HG03064 (cell line): Measurements from ENCODE around the gene PCAT6.
A peak's percentile ranks its signal among the peaks of the same experiment; 100 is the strongest.
"Not testable (repeated sequence)": the region's sequence is repeated elsewhere in the genome, so short reads cannot be mapped to it uniquely, and the experiment has no call there.

ENCODE experiments used
- ATAC-seq: cut with Tn5 transposase; IDR thresholded peaks from one replicate; pipeline ENCODE4 v1.9.1; 2021; ENCODE audit warnings: low read depth; ENCODE audit not compliant: unreplicated experiment

PCAT6 gene

DNA sequence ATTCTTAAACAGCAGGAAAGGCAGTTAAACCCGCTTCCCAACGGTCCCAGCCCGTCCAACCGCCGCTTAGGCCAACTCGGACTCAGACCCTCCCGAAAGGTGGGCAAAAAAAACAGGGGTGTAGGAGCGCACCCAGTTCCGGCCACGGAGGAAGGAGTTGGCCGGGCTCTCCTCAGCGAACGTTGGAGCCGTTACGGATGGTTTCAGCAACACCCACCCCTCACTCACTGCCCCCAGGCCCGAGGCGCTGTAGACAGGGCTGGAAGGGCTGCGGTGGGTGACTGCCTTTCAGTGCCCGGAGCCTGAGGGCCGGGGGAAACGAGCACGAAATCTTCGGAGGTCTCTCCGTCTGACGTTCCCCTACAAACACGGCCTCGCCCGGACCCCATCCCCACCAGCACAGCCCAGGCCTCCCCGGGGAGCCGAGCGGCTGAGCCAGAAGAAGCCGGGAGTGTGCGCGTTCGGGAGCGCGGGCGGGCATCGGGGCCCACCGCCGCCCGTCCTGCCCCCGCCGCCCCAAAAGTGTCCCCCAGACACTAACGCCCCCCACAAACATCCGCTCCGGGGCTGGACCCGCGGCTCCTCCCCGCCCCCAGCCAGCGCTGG lies 3.8 kb upstream of the PCAT6 start:
- ATAC-seq = no peak

- ATAC-seq = no peak
Measured at GRCh38 chr1:202807451-202807925, 3.3 kb upstream of the PCAT6 start.

DNA sequence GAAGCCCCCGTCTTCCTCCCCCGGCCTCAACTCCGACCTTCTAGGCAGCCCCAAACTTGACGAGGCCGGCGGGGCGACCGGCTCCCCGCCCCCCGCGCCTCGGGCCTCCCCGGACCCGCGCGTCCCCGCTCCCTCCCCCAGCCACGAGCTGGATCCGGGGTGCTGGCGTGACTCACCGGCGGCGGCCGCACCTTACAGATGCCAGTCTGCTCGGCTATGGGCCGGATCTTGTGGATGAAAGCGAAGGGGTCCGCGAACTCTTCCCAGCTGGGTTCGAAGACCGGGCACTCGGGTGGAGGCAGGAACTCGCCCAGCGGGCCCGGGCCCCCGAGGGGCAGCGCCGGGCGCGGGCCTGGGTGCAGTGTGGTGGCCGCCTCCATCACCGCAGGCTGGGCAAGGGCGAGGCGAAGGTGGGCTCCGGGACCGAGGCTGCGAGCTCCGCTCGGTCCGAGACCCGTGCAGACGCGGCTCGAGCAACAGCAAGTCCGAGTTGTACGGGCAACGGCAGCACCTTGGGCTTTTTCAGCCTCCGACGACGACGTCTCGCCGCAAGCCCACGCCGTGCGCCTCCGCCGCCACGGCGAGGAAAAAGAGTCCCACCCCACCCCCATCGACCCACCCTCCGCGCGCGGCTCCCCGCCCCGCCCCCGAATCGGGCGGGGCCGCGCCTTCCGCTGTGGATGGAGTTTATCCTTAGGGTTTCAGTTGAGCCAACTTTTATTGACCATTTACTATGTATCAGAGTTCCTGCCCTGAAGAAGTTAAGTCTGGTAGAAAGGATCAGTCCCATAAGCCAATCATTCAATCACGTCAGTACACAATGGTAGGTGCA lies 2.6 kb upstream of the PCAT6 start, which contains the start of gene KDM5B:
Gene KDM5B, minus strand, starts transcription at position 496 of the 832 bp plus-strand sequence. Its CDS starts 116 bp downstream, at position 380.
- ATAC-seq = no peak

GRCh38 chr1:202809597-202810159 lies 1.1 kb upstream of the PCAT6 start:
- ATAC-seq = no peak

GRCh38 chr1:202810193-202810614 lies 550 bp upstream of the PCAT6 start:
- ATAC-seq = no peak

DNA sequence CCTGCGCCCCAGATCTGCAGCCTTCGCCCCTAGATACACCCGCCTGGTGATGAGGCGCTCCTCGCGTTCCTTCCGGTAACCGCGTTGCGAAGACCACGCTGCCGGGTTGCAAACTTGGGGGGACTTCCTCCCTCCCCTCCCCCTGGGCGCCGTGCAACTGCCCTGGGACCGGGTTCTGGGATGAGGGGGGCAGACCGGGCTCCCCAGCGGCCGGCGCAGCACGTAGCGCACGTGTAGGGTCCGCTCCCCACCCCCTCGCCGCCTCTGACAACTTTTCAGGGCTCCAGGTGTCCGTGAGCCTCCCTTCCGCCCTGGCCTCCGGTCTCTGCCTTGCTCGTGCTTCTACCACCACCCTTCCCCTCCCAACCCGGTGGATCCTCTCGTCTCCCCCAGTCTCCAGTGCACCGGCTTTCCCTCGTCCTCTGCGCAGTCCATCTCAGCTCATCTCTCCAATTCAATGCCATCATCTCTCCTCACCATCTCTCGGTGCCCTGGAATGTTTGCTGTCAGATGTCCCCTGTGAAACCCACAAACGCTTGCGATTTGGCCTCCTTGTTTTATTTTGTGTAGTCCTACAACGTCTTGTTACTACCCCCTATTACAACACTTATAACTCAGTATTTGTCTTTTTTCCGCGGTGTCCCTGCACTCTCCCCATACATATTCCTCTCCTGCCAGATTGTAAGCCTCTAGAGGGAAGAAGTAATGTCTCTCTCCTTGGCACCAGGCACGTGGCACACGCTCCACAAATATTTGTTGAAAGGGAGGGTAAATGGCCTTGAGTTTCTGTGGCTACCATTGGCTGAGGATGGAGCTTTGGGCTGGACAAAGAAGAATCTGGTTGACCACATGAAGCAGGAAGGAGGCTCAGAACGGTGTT lies 782 bp downstream of the PCAT6 start:
- ATAC-seq = peak; percentile 16

GRCh38 chr1:202812176-202813026 lies 1.6 kb downstream of the PCAT6 start:
- ATAC-seq = no peak

- no peak for ATAC-seq
Measured at GRCh38 chr1:202815120-202815519, 4.4 kb downstream of the PCAT6 start.

DNA sequence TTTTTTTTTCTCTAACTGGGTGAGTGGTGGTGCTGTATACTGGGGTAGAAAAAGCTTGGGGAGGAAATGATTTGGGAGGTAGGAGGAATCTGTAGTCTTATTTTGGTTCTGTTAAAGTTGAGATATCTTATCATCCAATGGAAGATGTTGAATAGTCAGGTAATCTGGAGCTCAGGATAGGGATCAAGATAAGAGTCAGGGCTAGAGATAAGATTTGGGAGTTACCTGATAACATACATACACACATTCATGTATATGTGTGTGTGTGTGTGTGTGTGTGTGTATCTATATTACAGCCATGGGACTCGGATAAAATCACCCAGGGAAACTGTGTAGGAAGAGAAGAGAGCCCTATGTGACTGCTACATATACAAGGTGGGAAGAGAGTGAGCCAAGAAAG lies 8.1 kb downstream of the PCAT6 start:
- no peak for ATAC-seq

GRCh38 chr1:202821467-202821866 lies 10.7 kb downstream of the PCAT6 start:
- ATAC-seq = no peak

GRCh38 chr1:202825748-202826147 lies 15.0 kb downstream of the PCAT6 start:
- ATAC-seq = no peak

- not testable (repeated sequence) for ATAC-seq
Measured at GRCh38 chr1:202829223-202829622, 18.5 kb downstream of the PCAT6 start.

- ATAC-seq = no peak
Measured at GRCh38 chr1:202831906-202832305, 21.2 kb downstream of the PCAT6 start.

- ATAC-seq = no peak
Measured at GRCh38 chr1:202834771-202835547, 24.2 kb downstream of the PCAT6 start.

- no peak for ATAC-seq
Measured at GRCh38 chr1:202835548-202836072, 24.9 kb downstream of the PCAT6 start.

DNA sequence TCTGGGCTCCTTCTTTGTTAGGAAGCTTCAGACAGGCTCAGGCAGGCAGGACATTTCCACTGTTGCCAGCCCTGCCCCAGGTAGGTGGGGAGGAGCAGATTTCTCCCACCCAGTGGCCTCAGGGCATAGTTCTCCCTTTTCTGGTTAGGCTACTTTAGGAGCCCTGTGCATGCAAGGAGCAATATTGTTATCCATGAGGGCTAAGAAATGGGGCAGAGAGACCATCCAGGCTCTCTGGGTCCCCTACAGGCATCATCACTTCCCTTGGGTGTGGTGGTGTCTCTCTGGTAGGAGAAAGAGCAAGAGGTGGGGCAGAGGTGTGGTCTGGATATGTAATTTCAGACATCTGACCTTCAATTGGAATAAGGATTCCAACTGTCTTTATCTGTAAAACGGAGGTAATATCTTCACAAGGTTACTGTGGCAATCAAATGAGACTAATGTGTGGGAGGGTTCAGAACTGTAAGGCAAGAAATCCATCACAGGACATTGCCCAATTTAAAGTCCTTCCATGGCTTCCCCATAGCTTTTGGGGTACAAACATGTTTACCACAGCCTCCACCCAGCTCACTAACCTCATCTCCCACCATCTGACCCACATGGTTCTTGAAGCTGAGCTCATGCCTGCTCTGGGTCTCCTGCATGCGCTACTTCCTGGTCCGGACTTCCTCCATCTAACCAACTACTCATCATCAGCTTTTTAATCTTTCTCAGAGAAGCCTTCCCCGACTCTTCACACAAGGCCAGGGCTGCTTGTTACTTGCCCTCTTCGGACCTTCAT lies 26.1 kb downstream of the PCAT6 start:
- no peak for ATAC-seq

DNA sequence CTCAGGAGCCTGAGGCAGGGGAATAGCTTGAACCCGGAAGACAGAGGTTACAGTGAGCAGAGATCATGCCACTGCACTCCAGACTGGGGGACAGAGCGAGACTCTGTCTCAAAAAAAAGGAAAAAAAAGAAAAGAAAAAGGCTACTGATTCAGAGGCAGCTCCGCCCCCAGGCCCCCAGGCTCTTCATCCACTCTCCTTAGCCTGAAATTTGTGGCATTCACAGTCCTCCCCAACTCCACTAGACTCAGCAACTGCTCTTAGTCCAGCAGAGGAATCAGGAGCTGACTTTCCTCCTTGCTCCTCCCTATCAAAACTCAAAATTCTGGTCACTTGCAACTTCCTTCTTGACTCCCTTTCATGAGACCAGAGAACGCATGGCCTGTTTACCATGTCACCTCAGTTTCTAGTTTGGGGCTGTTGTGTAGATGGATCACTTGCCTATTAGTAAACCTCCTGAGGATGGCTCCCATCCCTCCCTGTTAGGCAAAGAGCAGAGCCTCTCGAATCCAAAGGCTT lies 27.1 kb downstream of the PCAT6 start:
- ATAC-seq = no peak

- ATAC-seq = no peak
Measured at GRCh38 chr1:202843081-202843480, 32.3 kb downstream of the PCAT6 start.
